GM19467 (cell line): ENCODE results near the gene SLC41A3.

Experiments
- ATAC-seq: cut with Tn5 transposase; IDR thresholded peaks from one replicate; pipeline ENCODE4 v1.9.1; 2021; ENCODE audit warnings: mild to moderate bottlenecking, moderate library complexity; ENCODE audit not compliant: unreplicated experiment

Gene SLC41A3

GRCh38 chr3:126031981-126032471 lies 51.9 kb downstream of the SLC41A3 start:
- no peak for ATAC-seq

DNA sequence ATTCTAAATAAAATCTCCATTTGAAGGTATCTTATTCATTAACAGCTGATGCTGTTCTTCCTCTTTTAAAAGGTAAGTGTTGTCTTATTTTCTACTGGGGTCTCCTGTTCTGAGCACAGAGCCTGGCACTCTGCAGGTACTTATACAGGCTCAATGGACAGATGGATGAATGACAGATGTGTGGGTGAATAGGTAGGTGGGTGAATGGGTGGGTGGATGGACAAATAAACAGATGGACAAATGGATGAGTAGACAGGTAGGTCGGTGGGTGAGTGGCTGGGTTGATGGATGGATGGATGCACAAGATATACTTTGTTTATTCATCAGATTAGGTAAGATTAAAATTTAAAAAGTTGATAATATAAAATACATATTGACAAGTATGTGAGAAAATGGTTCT lies 53.5 kb downstream of the SLC41A3 start:
- ATAC-seq: no peak

GRCh38 chr3:126029241-126029640 lies 54.7 kb downstream of the SLC41A3 start:
- no peak for ATAC-seq

DNA sequence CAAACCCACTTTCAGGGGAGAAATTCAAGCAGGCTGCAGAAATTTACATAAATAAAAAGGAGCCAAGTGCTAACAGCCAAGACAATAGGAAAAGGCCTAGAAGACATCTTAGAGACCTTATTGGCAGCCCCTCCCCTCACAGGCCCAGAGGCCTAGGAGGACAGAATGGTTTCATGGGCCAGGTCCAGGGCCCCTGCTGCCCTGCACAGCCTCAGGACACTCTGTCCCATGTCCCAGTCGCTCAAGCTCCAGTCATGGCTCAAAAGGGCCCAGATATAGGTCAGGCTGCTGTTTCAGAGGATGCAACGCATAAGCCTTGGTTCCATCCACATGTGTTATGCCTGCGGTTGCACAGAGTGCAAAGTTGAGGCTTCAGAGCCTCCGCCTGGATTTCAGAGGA lies 55.8 kb downstream of the SLC41A3 start:
- ATAC-seq: no peak

- no peak for ATAC-seq
Measured at GRCh38 chr3:126026761-126027160, 57.2 kb downstream of the SLC41A3 start.

DNA sequence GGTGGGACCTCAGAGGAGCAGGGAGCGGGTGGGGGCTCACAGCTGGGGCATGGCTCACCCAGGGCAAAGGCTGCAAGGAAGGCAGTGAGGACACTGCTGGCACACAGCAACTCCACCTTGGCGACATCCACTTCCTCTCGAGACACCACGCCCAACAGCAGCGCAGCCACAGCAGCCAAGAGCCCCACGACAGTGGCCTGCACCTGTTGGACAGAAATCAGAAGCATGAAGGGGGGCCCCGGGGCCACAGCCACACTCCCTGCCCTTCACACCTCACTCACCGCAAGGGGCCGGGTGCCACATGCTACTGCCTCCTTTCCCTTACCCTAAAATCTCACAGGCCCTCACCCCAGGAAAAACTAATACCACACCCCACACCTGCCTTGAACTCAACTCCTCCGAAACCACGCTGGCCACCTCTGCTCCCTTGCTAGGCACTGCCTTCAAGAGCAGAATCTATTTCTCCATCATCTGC lies 57.6 kb downstream of the SLC41A3 start:
- ATAC-seq: no peak

DNA sequence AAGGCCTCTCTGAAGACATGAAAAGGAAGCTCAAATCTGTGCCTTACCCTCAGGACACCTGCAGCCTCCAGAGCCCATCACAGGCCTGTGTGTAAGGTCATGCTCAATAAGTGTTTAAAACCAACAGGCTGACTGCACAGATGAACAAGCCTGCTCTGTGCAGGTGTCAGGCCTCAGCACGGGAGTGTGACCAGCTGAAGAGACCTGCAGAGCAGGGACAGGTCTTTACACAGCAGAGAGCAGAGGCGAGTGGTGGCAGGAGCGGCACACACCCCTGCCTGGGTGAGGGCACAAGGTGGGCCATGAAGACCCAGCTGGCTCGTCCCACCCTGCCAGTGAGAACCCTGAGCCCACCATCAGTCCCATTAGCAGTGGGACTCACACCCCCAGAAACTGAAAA lies 58.1 kb downstream of the SLC41A3 start:
- no peak for ATAC-seq

DNA sequence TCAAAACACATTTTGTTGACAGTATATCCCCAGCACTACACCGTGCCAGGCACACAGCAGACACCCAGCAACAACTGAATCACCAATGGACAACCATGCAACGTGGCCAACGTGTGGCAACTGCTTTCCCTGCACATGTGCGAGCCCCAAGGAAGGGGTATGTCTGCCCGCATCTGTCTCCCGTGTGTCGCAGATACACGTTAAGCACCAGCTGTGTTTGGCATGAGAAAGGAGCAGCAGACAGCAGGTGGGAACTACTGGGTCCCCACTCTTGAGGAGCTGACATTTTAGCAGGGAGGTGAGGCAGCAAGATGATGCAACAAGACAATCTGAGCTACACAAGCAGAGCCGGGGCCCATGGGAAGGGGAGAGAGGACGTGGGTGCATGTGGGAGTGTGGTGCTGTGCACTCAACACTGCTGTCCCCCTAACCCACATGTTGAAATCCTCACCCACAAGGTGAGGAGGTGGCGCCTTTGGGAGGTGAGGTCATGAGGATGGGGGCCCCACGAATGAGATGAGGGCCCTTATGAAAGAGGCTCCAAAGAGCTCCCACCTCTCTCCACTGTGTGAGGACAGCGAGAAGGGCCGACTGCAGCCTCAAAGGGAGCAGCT lies 58.7 kb downstream of the SLC41A3 start:
- no peak for ATAC-seq

DNA sequence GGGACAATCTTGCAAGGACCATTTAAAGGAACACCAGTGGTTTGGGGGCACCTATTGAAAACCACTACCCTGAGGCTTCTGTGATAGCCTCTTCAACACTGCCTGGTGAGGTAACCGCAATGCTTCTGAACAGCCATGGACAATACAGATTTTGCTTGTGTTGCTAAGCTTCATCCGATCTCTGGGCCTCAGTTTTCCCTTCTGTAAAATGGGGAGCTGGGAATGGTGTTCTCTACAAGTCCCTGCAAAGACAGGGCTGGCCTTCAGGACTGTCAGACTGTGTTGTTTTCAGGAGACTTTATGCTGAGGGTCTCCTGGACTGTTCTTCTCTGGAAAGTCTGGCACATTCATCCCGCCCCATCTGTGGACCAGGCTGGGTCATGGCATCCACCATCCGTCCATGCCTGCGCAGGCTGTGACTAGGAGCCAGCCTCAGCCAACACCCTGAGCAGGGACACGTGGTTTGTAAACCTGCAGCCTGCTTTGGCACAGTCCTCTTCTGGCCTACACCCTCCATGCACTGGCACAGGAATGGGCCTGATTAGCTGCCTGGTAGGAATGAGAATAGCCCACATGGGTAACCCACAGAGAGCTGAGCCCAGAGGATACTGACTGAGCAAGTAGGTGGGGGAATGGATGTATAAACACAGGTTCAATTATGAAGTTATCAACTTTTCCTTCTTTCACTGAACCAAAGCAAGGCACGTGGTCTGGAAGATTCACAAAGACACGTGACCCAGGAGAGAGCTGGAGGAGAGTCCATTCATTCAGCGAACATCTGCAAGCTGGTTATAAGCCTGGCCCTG lies 59.7 kb downstream of the SLC41A3 start:
- no peak for ATAC-seq

GRCh38 chr3:126023390-126023789 lies 60.5 kb downstream of the SLC41A3 start:
- no peak for ATAC-seq

GRCh38 chr3:126022741-126023359 lies 61.1 kb downstream of the SLC41A3 start:
- no peak for ATAC-seq

DNA sequence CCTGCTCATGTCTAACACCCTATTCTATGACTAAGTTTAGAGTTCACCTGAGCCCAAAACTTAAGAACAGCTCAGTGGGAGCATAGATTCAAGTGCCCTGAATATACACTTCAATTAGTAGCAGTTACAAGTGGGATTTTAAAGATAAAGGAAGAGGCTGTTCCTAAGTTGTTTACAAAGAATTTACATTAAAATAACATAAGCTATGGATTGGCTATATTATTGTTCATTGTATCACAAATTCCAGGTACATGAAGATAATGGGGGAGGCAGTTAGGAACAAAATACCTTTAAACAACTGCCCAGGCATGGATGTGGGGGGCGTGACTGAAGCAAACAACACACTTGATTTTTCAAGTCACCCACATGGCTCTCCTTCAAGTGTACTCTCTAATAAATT lies 62.2 kb downstream of the SLC41A3 start:
- ATAC-seq: no peak

DNA sequence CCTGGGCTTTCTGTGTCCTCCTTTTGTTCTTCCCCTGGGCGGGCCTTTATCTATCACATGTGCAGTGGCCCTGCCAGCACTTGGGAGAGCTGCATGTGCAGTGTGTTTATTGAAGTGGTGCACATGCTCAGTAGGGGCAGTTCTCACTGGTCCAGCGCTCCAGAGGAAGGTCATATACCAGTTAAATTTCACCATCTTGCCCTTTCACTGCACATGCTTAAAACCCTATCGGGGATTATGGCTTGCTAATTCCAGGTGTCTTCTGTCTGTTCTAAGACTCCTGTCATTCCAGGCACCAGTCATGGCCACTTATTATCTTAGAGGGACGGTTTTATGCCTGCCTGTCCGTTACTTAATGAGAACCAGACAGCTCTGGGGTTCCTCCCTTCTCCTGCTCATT lies 62.7 kb downstream of the SLC41A3 start:
- ATAC-seq: no peak

- ATAC-seq: no peak
Measured at GRCh38 chr3:126019683-126020082, 64.2 kb downstream of the SLC41A3 start.

GRCh38 chr3:126018995-126019394 lies 64.9 kb downstream of the SLC41A3 start:
- ATAC-seq: no peak

GRCh38 chr3:126018545-126018944 lies 65.4 kb downstream of the SLC41A3 start:
- no peak for ATAC-seq

- no peak for ATAC-seq
Measured at GRCh38 chr3:126017362-126017761, 66.6 kb downstream of the SLC41A3 start.

- ATAC-seq: no peak
Measured at GRCh38 chr3:126016616-126017015, 67.3 kb downstream of the SLC41A3 start.

DNA sequence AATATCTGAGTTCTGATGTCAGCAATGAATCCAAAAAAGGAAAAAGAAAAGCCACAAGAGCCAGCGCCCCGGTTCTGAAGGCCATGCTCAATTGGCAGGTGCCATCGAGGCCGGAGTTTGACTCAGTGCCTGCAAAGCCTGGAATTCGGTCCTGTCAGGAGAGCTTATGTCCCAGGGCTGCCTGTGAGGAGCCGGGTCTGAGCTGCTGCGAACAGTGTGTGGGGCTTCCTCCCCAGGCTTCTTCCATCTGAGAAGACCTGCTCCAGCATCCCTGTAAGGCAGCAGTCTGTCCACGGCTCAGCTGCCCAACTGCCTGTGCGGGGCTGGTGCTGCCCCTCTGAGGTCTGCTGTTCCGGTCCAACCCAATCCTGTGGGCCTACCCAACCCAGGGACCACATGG lies 68.8 kb downstream of the SLC41A3 start:
- ATAC-seq: no peak

GRCh38 chr3:126014252-126014651 lies 69.7 kb downstream of the SLC41A3 start:
- no peak for ATAC-seq

- no peak for ATAC-seq
Measured at GRCh38 chr3:126013751-126014156, 70.2 kb downstream of the SLC41A3 start.

DNA sequence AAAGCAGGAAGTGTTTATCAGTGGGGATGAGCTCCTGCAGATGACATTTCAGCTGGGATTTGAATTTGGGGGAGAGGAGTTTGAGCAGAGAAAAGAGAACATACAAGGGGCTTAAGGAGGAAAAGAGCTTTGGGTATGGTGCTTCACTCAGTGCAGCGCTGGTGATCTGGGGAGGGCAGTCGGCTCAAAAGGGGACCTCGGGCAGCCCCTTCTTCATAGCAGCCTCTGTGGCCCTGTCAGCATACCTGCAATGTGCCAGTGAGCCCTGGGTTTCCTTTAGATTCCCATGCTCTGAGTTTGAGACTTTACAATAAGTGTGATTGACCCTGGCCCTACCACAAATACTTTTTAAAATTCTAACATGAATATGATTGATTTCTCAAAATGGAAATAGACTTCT lies 74.7 kb downstream of the SLC41A3 start:
- ATAC-seq: no peak
